CD14-positive monocyte (primary cell): ENCODE data around the gene TMEM183A. TPM values are rescaled to one million over a fixed set of nuclear protein-coding genes. Genes with fewer than 3 reads are reported as not detected.

ENCODE experiments used
- DNase-seq, 3 donors: peaks; one replicate each; pipeline ENCODE4 v3.0.0-alpha.2; 2011 to 2022
- H2AFZ ChIP-seq: 2 replicates; pipeline ENCODE4 v1.6.0; 2012; ENCODE audit warnings: mild to moderate bottlenecking, low read depth, low read length, inconsistent platforms; ENCODE audit not compliant: insufficient read depth, poor library complexity, severe bottlenecking
- H3K27ac ChIP-seq, 2 donors: 1 replicate in 1 of 2; 2 replicates in 1 of 2; pipeline ENCODE4 v1.5.1; 2012 to 2013; ENCODE audit warnings: low read length in 2 of 2, control low read depth in 1 of 2, inconsistent platforms in 1 of 2, low read depth in 1 of 2, mild to moderate bottlenecking in 1 of 2
- H3K27me3 ChIP-seq, 2 donors: one replicate each; pipeline versions ENCODE4 v1.6.0 to v1.6.1; 2011 to 2013; ENCODE audit warnings: low read length in 2 of 2; ENCODE audit not compliant: control insufficient read depth in 2 of 2, insufficient read depth in 2 of 2
- H3K36me3 ChIP-seq, 2 donors: replicated peaks in 1 of 2; 1 replicate in 1 of 2; 2 replicates in 1 of 2; pipeline versions ENCODE4 v1.5.1 to v1.6.1; 2012 to 2013; ENCODE audit warnings: low read length in 2 of 2, control low read depth in 1 of 2, inconsistent platforms in 1 of 2, mild to moderate bottlenecking in 1 of 2; ENCODE audit not compliant: insufficient read depth in 2 of 2, control insufficient read depth in 1 of 2
- H3K4me1 ChIP-seq, 2 donors: 1 replicate in 1 of 2; 2 replicates in 1 of 2; pipeline versions ENCODE4 v1.5.1 to v1.6.1; 2012 to 2013; ENCODE audit warnings: low read length in 2 of 2, control low read depth in 1 of 2, inconsistent platforms in 1 of 2, mild to moderate bottlenecking in 1 of 2, moderate library complexity in 1 of 2; ENCODE audit not compliant: insufficient read depth in 2 of 2, control insufficient read depth in 1 of 2
- H3K4me2 ChIP-seq: replicated peaks from 2 replicates; pipeline ENCODE3; 2012; ENCODE audit warnings: low read length, moderate library complexity, mild to moderate bottlenecking; ENCODE audit not compliant: poor library complexity, severe bottlenecking; ENCODE audit errors: extremely low read depth
- H3K4me3 ChIP-seq, 3 experiments: fragments of 200-600 bp in 1 of 3; sonication (generic) in 1 of 3; replicated peaks in 1 of 3; 1 replicate in 2 of 3; 2 replicates in 1 of 3; pipeline ENCODE4 v1.5.1; 2011 to 2013; ENCODE audit warnings: low read length in 3 of 3, mild to moderate bottlenecking in 3 of 3, control low read depth in 2 of 3, low read depth in 2 of 3, inconsistent platforms in 1 of 3, moderate library complexity in 1 of 3
- H3K79me2 ChIP-seq: 2 replicates; pipeline ENCODE4 v1.6.0; 2012; ENCODE audit warnings: mild to moderate bottlenecking, control low read depth, inconsistent platforms, low read length, moderate library complexity; ENCODE audit not compliant: insufficient read depth
- H3K9ac ChIP-seq: 2 replicates; pipeline ENCODE4 v1.6.0; 2017; ENCODE audit warnings: low read length, mild to moderate bottlenecking; ENCODE audit not compliant: insufficient read depth, poor library complexity, severe bottlenecking
- H3K9me3 ChIP-seq, 2 donors: replicated peaks in 1 of 2; 1 replicate in 1 of 2; 2 replicates in 1 of 2; pipeline versions ENCODE4 v1.5.1 to v1.6.1; 2012 to 2013; ENCODE audit warnings: low read length in 2 of 2, control low read depth in 1 of 2; ENCODE audit not compliant: control insufficient read depth in 1 of 2, insufficient read depth in 1 of 2
- H4K20me1 ChIP-seq: 2 replicates; pipeline ENCODE4 v1.6.0; 2012; ENCODE audit warnings: mild to moderate bottlenecking, low read length, control low read depth, moderate library complexity; ENCODE audit not compliant: insufficient read depth
- H3K27ac Mint-ChIP-seq, 7 donors: one replicate each; pipeline ENCODE4 v1.8.0; 2020; ENCODE audit warnings: mild to moderate bottlenecking in 7 of 7, mixed read lengths in 7 of 7, moderate library complexity in 6 of 7, inconsistent platforms in 2 of 7
- H3K27me3 Mint-ChIP-seq, 3 donors: one replicate each; pipeline ENCODE4 v1.8.0; 2021 to 2022; ENCODE audit warnings: low read depth in 3 of 3, mild to moderate bottlenecking in 3 of 3, mixed read lengths in 3 of 3, moderate library complexity in 3 of 3, inconsistent platforms in 1 of 3
- H3K36me3 Mint-ChIP-seq, 2 donors: one replicate each; pipeline ENCODE4 v1.8.0; 2020; ENCODE audit warnings: mixed read lengths in 2 of 2, inconsistent platforms in 1 of 2, mild to moderate bottlenecking in 1 of 2
- H3K4me1 Mint-ChIP-seq: one replicate; pipeline ENCODE4 v1.8.0; 2020; ENCODE audit warnings: mild to moderate bottlenecking, mixed read lengths
- H3K4me3 Mint-ChIP-seq, 2 donors: one replicate each; pipeline ENCODE4 v1.8.0; 2020; ENCODE audit warnings: mild to moderate bottlenecking in 2 of 2, mixed read lengths in 2 of 2, moderate library complexity in 1 of 2
- H3K9me3 Mint-ChIP-seq, 7 donors: one replicate each; pipeline ENCODE4 v1.8.0; 2020 to 2022; ENCODE audit warnings: mixed read lengths in 7 of 7, mild to moderate bottlenecking in 6 of 7, moderate library complexity in 6 of 7, inconsistent platforms in 2 of 7
- WGBS: methylation state at CpG from one replicate; pipeline ENCODE4 v1.1.5; 2013; ENCODE audit warnings: missing lambda C conversion rate; ENCODE audit not compliant: insufficient coverage; 5-methylcytosine and 5-hydroxymethylcytosine counted together
- intact Hi-C, 2 donors: fragments of 100-400 bp; cut with micrococcal nuclease; formaldehyde crosslinking; loops; one replicate each; pipeline versions ENCODE4 v1.15.0 to v1.15.1; 2023
- polyA plus RNA-seq, 3 donors: library from polyadenylated mRNA; depleted of rRNA in 1 of 3; unstranded in 2 of 3; stranded (reverse) in 1 of 3; fragments of 300-500 nt in 2 of 3; fragments of >200 nt in 1 of 3; fragmentation: Illumina TruSeq in 2 of 3; gene quantifications; 1 replicate in 2 of 3; 2 replicates in 1 of 3; pipeline ENCODE4 v1.2.3, GENCODE V29; 2012 to 2021
- TF ChIP-seq, protein P1 (sequence below): fragments of 200-600 bp; IDR thresholded peaks from one replicate; pipeline ENCODE4 v1.8.0; 2022; ENCODE audit warnings: antibody characterized with exemption, mild to moderate bottlenecking

Gene TMEM183A
- polyA plus RNA-seq, 3 donors, result 60.5 to 84.9 (median 70.0) TPM

- H2AFZ ChIP-seq, result no peak overlapping the region
- peaks cover 44% of the 10 kb centered on the region for H3K4me1 Mint-ChIP-seq
- no peak overlapping the region for H3K4me3 Mint-ChIP-seq
- no peak overlapping the region for H3K27ac ChIP-seq
- H3K36me3 Mint-ChIP-seq, result no peaks in the 10 kb centered on the region
- H3K4me2 ChIP-seq, result no peak overlapping the region
- 93% methylated on average over 2 of the region's 4 CpGs for WGBS
- H3K27ac Mint-ChIP-seq, result no peak overlapping the region
- no peaks in the 10 kb centered on the region for H3K9me3 ChIP-seq
- peaks cover 39 to 47% of the 10 kb centered on the region in 2 donors for H3K4me1 ChIP-seq
- TF ChIP-seq, protein P1, sequence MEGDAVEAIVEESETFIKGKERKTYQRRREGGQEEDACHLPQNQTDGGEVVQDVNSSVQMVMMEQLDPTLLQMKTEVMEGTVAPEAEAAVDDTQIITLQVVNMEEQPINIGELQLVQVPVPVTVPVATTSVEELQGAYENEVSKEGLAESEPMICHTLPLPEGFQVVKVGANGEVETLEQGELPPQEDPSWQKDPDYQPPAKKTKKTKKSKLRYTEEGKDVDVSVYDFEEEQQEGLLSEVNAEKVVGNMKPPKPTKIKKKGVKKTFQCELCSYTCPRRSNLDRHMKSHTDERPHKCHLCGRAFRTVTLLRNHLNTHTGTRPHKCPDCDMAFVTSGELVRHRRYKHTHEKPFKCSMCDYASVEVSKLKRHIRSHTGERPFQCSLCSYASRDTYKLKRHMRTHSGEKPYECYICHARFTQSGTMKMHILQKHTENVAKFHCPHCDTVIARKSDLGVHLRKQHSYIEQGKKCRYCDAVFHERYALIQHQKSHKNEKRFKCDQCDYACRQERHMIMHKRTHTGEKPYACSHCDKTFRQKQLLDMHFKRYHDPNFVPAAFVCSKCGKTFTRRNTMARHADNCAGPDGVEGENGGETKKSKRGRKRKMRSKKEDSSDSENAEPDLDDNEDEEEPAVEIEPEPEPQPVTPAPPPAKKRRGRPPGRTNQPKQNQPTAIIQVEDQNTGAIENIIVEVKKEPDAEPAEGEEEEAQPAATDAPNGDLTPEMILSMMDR, result no peak
- H3K9me3 Mint-ChIP-seq, result peaks cover 0 to 4% (median 0%) of the 10 kb centered on the region in 7 donors
- no peak overlapping the region for H3K9ac ChIP-seq
- peaks cover 2% of the 10 kb centered on the region in 3 donors for H3K27me3 Mint-ChIP-seq
- no peak for DNase-seq
- H4K20me1 ChIP-seq, result no peaks in the 10 kb centered on the region
- H3K27me3 ChIP-seq, result no peaks in the 10 kb centered on the region
- no peaks in the 10 kb centered on the region for H3K79me2 ChIP-seq
- no peak overlapping the region for H3K4me3 ChIP-seq
- no peaks in the 10 kb centered on the region for H3K36me3 ChIP-seq
- intact Hi-C loops, result no loop called here
These were observed 35.1 kb upstream of the TMEM183A start for GRCh38 chr1:202972046-202972445.

- Histone ChIP-seq H3K9ac (no peak overlapping the region), H3K4me1 (peaks cover 17 to 24% of the 10 kb centered on the region in 2 donors), H3K27ac (no peak overlapping the region), H3K79me2 (no peaks in the 10 kb centered on the region), H3K27me3 (no peaks in the 10 kb centered on the region), H3K4me3 (no peak overlapping the region), H2AFZ (no peak overlapping the region), H3K4me2 (no peak overlapping the region), H3K36me3 (no peaks in the 10 kb centered on the region), H3K9me3 (no peaks in the 10 kb centered on the region), H4K20me1 (no peaks in the 10 kb centered on the region)
- Mint-ChIP-seq H3K27ac (no peak overlapping the region), H3K4me3 (no peak overlapping the region), H3K9me3 (peaks cover 0 to 4% (median 0%) of the 10 kb centered on the region in 7 donors), H3K27me3 (peaks cover 2% of the 10 kb centered on the region in 3 donors), H3K36me3 (no peaks in the 10 kb centered on the region), H3K4me1 (peaks cover 21% of the 10 kb centered on the region)
- no peak for DNase-seq
- no CpG with 5 or more reads among the region's 3 CpGs for WGBS
- TF ChIP-seq, protein P1, result no peak
- intact Hi-C loops, result no loop called here
These were observed 32.3 kb upstream of the TMEM183A start for GRCh38 chr1:202974856-202975255.
